ENCODE measurements around the gene ATG9B. TPM values are rescaled to one million over a fixed set of nuclear protein-coding genes. Genes with fewer than 3 reads are reported as not detected.

The ATG9B gene
- total RNA-seq, 4 donors from 2014 or later, result 0.55 to 1.5 (median 0.76) TPM; not detected in 1

DNA sequence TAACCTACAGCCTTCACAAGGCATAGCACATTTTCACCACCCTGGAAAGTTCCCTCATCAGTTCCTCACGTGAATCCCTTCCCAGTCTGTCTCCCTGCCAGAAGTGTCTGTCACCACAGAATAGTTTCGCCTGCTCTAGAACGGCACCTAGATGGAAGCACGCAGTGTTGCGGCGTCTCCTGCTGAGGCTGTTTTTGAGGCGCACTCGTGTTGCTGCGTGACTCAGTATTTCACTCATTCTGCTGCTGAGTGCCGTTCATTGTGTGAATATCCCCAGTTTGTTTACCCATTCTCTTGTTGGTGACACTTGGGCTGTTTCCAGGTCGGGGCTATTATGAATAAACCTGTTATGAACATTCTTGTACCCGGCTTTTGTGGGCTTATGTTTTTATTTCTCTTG is 20.7 kb downstream of the ATG9B start:
- Histone ChIP-seq H3K27me3 (no peaks in the 10 kb centered on the region), H3K4me1 (peaks cover 0 to 2% of the 10 kb centered on the region in 2 donors), H3K9me3 (no peaks in the 10 kb centered on the region), H3K27ac (no peak overlapping the region), H3K36me3 (no peaks in the 10 kb centered on the region), H3K4me3 (no peak overlapping the region)
- DNase-seq, result no peak
- TF ChIP-seq POLR2A (IDR thresholded peaks at IDR 0.05), result no peak
- TF ChIP-seq, protein P1, sequence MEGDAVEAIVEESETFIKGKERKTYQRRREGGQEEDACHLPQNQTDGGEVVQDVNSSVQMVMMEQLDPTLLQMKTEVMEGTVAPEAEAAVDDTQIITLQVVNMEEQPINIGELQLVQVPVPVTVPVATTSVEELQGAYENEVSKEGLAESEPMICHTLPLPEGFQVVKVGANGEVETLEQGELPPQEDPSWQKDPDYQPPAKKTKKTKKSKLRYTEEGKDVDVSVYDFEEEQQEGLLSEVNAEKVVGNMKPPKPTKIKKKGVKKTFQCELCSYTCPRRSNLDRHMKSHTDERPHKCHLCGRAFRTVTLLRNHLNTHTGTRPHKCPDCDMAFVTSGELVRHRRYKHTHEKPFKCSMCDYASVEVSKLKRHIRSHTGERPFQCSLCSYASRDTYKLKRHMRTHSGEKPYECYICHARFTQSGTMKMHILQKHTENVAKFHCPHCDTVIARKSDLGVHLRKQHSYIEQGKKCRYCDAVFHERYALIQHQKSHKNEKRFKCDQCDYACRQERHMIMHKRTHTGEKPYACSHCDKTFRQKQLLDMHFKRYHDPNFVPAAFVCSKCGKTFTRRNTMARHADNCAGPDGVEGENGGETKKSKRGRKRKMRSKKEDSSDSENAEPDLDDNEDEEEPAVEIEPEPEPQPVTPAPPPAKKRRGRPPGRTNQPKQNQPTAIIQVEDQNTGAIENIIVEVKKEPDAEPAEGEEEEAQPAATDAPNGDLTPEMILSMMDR (IDR thresholded peaks at IDR 0.05), result no peak
- intact Hi-C loops (cut with DNase I; ENCODE audit: low total_unique reads), result no loop called here

DNA sequence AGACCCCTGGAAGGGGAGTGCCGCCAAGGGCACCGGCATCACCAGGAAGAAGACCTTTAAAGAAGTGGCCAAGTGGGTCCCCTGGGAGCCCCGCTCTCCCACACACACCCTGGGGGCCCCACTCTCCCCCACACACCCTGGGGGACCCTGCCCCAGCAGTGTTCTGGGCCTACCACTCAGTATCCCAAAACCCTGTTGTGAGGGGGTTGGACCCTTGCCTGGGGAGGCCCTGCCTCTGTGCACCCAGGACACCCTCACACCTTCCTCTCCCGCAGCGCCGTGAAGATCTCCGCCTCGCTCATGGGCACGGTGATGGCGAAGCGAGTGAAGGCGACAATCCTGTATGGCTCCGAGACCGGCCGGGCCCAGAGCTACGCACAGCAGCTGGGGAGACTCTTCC is 22.7 kb downstream of the ATG9B start:
- TF ChIP-seq, protein P1 (IDR thresholded peaks at IDR 0.05), result no peak
- no peak for TF ChIP-seq POLR2A (IDR thresholded peaks at IDR 0.05)
- H3K4me1 ChIP-seq, result no peaks in the 10 kb centered on the region
- no peak overlapping the region for H3K4me3 ChIP-seq
- no peak for DNase-seq
- intact Hi-C loops (cut with DNase I; ENCODE audit: low total_unique reads), result no loop called here
- no peak overlapping the region for H3K27ac ChIP-seq
- H3K9me3 ChIP-seq, result no peaks in the 10 kb centered on the region
- H3K36me3 ChIP-seq, result no peaks in the 10 kb centered on the region
- H3K27me3 ChIP-seq, result no peaks in the 10 kb centered on the region

GRCh38 chr7:151000897-151001495 is 23.3 kb downstream of the ATG9B start:
- Histone ChIP-seq H3K4me1 (no peaks in the 10 kb centered on the region), H3K36me3 (no peaks in the 10 kb centered on the region), H3K4me3 (no peak overlapping the region), H3K27me3 (no peaks in the 10 kb centered on the region), H3K27ac (no peak overlapping the region), H3K9me3 (no peaks in the 10 kb centered on the region)
- intact Hi-C loops (cut with DNase I; ENCODE audit: low total_unique reads), result no loop called here
- DNase-seq, result no peak
- TF ChIP-seq, protein P1 (IDR thresholded peaks at IDR 0.05), result no peak
- TF ChIP-seq POLR2A (IDR thresholded peaks at IDR 0.05), result no peak

GRCh38 chr7:150999497-151000230 is 24.6 kb downstream of the ATG9B start:
- Histone ChIP-seq H3K36me3 (no peaks in the 10 kb centered on the region), H3K4me1 (no peaks in the 10 kb centered on the region), H3K9me3 (no peaks in the 10 kb centered on the region), H3K4me3 (no peak overlapping the region), H3K27me3 (no peaks in the 10 kb centered on the region), H3K27ac (no peak overlapping the region)
- TF ChIP-seq, protein P1 (IDR thresholded peaks at IDR 0.05), result no peak
- no peak for TF ChIP-seq POLR2A (IDR thresholded peaks at IDR 0.05)
- intact Hi-C loops (cut with DNase I; ENCODE audit: low total_unique reads), result no loop called here
- DNase-seq, result no peak

- Histone ChIP-seq H3K36me3 (no peaks in the 10 kb centered on the region), H3K9me3 (no peaks in the 10 kb centered on the region), H3K4me3 (no peak overlapping the region), H3K27ac (no peak overlapping the region), H3K27me3 (no peaks in the 10 kb centered on the region), H3K4me1 (no peaks in the 10 kb centered on the region)
- TF ChIP-seq POLR2A (IDR thresholded peaks at IDR 0.05), result no peak
- TF ChIP-seq, protein P1 (IDR thresholded peaks at IDR 0.05), result no peak
- intact Hi-C loops (cut with DNase I; ENCODE audit: low total_unique reads), result no loop called here
- no peak for DNase-seq
These were observed 25.3 kb downstream of the ATG9B start for GRCh38 chr7:150999001-150999400.

All from uterus (tissue), 4 donors.